ENCODE measurements around the gene RGS3.
A peak's percentile ranks its signal among the peaks of the same experiment; 100 is the strongest.

The RGS3 gene

DNA sequence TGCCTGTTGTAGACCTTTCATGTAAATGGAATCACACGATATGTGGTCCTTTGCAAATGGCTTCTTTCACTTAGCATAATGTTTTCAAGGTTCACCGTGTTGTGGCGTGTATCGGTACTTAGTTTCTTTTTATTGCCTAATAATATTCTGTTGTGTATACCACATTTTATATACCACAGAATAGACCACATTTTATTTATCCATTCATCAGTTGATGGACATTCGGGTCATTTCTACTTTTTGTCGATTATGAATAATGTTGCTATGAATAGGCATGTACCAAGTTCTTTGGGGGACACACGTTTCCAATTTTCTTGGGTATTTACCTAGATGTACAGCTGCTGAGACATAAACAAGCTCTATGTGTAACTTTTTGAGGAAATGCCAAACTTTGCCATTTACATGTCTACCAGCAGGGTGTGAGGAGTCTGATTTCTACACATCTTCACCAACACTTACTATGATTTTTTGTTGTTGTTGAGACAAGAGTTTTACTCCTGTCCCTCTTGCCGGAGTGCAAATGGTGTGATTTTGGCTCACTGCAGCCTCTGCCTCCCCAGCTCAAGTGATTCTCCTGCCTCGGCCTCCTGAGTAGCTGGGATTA lies 144.7 kb downstream of the RGS3 start:
- DNase-seq: no peak

DNA sequence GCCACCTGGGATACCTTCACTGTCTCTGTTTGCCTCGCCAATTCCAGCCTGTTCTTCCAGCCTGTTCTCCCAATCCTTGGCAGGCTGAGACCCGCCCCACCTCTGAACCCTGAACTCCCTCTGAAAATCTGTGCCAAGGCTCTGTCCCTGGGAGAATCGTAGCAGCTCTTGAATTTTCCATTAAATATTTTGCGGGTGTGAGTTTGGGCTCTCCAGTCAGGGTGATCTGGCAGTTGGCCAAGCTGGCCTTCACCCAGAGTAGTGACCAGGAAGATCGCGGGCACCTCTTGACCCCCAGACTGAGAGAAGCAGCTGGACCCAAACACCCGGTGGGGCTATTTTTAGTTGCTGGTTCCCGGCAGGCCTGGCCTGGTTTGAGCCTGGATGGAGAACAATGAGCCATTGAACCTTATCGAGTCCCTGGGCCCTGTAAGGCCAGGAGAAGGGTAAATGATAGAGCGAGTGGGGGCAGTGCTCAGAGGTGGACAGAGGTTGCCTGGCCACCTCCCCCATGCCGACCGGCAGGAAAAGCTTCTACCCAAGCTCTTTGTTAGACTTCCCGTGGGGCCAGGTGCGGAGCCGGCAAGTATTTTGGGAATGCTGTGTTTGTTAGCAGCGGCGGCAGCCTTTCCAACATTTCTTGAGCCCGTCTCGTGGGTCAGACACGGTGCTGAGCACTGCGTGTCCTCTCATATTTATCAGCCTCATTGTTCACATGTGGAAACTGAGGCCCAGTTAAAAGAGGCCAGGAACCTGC lies 146.2 kb downstream of the RGS3 start:
- peak; percentile 9 for DNase-seq

DNA sequence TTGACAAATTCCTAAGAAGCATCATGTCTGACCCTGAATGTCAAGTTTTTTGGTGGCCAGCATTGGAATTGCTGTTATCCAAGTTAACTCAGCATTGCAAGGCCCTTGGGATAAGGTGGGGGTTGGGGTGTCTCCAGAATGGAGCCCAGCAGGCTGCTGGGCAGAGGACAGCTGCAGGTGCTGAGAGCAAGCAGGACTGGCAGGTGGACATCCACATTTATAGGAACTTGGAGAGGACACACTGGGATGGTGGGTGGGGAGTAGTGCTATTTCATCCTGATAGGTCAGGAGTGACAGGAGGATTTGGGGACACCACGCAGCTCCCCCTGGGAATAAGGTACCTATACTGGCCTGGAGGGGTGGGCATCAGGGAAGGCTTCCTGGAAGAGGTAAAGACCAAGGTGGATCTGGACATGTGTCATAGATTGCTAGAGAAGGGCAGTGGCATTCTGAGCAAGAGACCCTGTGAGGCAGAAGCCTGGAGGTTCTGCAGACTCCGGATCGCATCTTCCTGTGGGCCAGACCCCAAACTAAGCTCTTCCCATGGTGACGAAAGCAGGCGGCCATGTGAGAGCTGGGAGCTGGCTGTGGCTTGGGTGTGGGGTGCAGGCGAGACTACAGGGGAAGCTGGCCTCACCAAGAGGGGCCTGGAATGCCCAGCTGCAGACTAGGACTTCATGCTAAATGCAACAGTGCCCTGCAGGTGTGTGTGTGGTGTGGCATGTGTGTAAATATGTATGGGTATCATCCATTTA lies 148.1 kb downstream of the RGS3 start:
- peak; percentile 11 for DNase-seq

DNA sequence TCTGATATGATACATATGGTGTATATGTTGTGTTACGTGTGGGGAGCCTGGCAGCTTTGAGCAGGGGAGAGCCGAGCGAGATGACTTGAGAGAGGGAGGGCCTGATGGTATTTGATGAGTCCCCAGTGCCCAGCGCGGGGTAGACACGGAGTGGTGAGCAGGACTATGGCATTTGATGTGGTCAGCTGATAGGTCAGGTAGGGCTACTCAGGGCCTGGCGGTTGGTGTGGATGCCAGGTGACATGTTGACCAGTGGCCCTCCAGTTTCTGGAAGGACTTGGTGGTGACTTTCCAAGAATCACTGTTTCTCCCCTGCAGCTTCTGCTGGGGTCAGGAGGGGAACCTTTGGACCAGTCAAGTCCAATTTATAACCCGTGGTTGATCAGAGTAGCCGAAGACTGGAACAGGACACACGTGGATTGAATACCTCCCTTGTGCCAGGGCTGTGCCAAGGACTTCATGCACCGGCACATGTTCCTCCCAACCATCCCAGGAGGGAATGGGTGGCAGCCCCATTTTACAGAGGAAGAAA lies 148.8 kb downstream of the RGS3 start:
- DNase-seq: peak; percentile 7

DNA sequence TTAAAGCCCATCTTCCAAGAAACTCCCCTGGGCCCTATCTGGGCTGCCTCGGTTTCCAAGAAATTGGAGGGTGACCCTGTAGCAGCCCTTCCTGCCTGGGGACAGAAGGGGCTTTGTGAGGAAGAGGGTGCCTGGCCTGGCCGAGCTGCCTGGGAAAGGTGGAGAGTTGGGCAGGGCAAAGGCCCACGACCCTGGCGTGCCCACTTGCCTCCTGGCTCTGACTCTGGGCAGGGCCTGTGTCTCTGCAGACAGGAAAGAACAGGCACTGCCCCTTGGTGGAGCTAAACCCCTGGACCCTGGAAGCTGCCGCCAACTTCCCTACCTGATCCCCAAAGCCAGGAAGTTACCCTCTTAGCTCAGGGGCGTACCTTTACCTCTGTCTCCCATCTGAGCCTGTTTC lies 149.3 kb downstream of the RGS3 start:
- peak; percentile 10 for DNase-seq

DNA sequence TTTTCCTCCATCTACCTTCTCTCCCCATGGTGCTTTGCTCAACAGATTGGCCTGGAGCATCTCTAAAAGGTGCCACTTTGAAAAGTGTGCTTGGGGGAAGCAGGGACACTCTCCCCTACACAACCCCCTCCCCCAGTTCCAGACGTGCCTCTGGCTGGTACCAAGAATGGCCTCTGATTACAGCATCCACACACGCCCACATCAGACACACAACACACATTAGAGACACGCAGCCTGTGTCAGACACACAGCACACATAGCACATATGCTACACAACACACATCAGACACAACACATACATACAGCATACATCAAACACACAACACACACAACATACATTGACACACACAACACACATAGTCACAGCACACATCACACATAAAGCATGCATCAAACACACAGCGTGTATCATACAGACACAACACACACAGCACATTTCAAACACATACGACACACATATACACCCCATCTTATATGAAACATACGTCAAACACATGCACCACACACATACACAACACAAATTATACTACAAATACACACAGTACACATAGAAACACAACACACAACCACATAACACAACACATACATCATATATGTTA lies 150.4 kb downstream of the RGS3 start:
- no peak for DNase-seq

DNA sequence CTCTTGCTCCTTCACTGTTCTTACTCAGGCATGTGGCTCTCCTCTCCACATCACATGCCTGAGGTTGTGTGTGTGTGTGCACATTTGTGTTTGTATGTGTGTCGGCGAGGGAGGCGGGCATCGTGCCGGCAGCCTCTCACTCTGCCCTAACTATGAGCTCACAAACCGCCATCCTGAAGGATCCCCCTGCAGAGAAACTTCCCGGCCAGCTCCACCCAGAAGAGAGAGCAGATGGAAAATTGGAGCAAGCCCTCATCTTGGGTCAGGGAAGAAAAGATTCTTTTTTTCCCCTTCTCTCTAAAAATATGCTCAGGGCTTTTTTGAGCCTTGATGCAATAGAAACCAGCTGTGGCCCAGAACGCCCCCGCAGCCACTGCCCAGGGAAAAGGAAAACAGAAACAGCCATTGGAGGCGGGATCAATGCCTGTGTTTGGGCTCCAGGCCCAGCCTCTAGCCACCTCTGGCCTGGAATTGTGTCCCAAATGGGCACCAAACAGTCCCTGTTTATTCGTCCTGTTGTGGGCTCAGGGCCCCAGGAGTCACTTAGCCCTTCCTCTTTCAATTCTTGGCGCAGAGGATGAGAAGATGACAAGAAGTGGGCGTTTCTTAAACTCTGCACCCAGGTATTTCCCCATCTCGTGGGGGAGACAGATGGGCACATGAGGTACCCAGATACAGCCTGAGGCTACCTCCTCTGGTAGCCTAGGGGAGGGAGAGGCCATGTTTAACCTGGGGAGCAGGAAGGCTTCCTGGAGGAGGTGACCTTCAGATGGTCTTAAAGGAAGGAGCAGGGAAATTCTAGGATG lies 151.5 kb downstream of the RGS3 start:
- no peak for DNase-seq

DNA sequence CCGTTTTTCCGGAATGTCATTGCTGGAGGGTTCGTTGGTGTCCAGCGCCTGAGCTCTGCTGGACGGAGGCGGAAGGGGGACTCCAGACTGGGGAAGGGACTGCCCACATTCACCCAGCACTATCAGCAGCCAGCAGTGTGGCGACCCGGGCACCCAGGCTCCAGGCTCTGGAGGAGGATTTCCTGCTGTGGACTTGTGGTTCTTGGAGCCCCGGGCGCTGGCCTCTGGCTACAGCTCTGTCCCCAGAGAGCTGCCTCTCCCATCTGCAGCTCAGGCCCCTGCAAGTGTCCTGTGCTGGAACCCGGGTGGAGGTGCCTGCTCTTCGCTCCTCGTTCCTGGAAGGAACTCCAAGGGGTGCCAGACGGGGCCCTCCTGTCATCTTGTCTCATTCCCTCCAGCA lies 152.6 kb downstream of the RGS3 start:
- DNase-seq: peak; percentile 9

DNA sequence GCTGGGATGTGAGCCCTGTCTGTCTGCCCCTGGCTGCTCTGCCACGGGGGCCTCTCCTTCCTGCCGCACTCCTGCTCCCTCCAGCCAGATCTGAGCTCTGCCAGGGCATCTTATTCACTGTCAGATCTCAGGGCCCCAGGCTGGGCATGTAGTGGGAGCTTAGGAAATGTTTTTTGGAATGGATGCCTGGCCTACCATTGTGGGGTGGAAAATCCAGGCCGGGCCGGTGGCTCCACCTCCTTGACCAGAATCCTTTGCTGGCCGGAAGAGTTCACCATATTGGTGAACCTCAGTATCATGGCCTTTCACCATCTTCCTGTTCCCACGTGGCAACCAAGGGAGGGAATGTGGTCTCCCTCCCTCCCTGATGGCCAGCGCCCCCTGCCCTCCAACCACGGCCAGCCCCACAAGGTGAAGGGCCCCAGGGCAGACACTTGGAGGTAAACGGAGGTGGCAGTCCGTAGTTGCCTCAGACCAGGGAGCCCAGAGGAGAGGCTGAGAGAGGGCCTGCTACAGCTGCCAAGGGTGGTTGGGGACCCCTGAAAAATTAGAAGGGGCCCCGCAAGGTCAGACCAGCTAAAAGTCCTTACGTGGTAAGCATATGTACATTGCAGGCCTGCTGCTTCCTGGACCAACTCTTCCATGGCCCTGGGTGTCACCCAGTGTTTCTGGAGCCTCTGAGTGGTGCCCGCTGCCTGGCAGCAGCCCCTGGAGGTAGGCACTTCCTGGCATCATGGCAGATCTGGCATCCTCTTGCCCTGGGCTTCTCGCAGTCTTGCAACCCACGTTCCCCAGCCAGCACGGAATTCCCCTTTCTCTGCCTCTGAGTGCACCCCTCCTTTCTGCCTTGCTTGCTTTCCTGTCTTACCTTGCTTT lies 153.3 kb downstream of the RGS3 start:
- DNase-seq: no peak

DNA sequence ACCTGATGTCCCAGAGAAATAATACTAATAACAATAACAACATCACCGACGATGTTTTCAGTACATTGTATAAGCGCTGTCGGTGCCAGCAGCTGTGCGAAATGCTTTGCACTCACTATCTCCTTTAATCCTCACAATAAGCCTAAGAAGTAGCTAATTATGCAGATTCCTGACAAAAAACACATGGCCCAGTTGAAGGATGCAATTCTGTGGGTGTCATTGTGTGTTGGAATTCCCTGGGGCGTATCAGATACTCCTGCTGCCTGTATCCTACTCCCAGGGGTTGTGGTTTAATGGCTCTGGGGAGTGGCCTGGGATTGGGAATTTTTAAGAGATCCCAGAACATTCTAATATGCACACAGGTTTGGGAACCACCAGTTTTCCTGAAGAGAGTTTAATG lies 154.0 kb downstream of the RGS3 start:
- no peak for DNase-seq

DNA sequence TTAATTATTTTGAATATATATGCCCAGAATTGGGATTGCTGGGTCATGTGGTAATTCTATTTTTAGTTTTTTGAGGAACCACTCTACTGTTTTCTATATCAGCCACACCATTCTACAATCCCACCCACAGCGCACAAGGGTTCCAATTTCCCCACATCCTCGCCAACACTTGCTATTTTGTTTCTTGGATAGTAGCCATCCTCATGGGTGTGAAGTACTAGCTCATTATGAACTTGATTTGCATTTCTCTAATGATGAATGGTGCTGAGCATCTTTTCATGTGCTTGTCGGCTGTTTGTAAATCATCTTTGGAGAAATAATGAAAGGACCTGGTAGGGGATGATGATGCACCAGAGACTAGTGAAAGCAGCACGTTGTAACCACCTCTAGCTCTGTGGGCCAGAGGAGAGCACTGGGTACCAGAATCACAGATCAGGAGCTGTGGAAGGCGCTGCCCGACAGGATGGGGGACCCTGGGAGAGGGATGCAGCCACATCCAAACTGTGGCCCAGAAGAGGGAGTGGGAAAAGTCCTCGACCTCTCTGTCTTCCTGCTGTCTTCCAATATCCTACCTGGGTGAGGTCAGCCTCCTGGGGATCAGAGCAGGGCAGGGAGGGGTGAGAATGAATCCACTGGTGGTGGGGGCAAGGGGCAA lies 155.4 kb downstream of the RGS3 start:
- no peak for DNase-seq

DNA sequence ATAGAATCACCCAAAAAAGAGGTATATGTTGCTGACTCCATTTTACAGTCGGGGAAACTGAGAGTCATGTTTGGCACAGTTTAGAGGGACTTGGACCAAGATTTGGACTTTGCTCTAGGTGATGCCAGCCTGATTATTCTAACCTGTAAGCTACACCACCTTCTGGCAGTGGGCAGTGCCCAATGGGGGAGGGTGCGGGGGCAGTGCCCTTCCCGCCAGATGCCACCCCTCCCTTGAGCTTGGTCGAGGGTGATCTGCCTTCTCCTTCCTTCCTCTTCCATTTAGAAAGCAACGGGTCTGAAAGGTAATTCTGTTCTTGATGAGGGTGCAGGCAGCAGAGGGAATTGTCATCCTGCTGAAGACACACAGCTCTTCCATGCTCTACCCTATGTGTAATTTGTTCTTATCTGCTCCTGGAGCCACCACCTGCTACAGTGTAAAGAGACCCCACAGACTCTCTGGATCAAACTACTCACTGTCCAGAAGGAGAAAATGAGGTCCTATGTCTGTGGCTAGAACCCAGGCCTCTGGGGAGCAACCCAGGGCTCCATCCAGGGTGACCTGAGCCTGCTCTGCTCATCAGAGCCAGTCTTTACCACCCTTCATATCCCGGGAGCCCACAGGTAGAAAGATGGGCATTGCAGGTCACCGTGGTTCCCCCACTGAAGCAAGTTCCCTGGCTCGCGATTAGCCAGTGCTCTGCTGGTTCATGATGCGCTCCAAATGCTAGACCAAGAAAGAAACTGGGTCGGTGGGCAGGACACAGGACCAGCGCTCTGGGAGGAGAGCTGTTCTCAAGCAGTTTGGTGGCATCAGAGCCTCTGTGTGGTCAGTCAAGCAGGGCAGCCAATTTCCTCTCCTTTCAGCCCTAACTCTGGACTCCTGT lies 156.2 kb downstream of the RGS3 start:
- DNase-seq: no peak

DNA sequence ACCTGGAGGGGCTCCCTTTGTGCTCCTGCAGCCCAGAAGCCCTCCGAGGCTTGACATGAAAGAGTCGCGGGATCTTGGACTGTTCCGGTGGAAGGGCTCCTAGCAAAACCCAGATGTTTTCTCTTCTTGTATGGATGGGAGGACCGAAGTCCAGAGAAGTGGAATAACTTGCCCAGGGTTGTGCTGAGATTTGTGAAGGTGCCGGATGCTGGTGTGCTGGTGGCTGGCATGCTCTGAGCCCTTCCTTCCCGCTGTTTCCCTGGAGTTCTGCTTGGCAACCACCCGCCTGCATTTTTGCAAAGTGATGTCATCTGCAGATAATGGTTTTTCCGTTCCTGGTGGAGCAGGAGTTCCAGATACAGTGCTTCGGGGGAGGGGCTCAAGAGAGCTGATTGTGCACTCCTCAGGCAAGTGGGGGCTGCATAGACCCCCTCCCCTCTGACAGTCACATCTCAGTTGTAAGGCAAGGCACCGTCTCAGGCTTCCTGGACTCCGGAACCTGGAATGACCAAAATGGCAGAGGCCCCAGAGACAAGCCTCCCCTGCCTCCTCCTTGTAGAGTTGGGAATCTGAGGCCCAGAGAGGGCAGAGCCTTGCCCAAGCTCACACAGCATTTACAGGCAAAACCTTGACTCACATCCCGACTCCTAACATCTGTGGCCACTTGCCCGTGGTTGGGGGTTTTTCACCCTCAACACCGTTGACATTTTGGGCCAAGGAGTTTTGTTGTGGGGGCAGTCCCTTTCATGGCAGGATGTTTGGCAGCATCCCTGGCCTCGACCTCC lies 157.0 kb downstream of the RGS3 start:
- DNase-seq: peak; percentile 11

DNA sequence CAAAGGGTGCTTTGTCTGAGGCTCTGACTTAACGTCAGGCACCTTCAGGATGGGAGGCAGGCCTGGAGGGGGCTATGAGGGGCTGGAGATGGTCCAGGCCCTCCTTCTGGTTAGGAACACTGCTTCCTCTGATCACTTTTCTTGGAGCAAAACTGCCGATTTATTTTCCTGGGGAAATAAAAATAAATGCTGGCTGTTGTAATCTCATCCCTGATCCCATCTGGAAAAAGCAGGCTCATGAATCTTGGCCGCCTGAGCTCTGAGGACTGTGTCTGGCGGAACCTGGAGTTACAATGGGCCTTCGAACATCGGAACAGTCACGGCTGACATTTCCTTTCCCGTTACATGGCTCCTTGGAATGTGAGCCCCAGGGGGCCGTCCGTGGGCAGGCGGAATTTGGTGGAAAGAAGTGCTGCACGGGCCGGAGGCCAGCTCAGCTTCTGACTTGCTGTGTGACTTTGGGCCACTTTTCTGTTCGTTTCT lies 157.8 kb downstream of the RGS3 start:
- no peak for DNase-seq

DNA sequence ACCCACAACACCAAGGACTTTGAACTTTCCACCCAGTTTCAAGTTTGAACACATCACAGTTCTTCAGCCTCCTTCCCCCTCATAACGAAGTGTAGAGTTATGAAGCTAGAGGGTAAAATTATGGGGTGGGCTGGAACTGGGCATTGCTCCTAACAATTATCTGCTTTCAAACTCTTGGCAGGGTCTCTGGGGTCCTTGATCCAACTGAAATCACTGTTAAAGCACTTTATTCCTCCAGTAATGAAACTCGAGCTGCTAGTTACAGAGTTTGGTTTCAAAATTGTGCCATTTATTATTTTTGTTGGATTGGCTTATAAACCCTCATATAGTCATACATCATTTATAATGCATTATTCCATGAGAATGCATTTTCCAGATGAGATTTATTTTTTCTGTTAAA lies 158.5 kb downstream of the RGS3 start:
- no peak for DNase-seq

DNA sequence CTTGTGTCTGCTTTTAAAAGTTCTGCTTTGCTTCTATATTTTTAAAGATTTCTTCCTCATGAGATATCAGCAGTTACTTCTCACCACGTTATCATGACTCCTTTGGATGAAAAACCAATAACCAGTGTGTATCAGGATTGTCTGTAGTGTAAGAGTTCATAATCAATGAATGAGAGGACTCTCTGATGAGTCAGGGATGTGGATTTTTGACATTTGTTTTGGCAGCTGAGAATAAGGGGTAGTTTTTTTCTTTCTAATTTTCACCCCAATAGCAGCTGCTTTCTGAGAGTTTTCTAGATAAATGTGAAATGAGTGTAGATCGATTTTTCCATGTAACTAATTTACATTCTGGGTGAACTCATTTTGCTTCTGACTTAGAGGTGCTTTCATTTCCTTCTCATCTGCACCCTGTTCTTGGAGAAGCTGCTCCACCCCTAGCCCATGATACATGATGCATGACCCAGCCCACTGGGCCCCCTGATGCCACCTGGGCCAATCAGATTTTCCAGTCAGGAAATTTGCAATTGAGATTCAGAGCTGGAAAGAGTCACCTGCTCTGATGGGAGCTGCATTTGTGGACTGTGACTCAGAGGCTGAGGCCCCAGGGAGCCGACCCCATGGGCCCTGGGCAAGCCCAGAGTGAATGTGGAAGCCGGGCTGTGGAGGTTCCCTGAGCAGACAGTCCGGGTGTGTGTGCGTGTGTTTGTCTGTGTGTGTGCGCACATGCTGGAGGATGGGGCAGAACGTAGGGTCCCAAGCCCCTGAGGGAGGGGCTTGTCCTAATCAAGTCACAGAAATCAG lies 159.3 kb downstream of the RGS3 start:
- no peak for DNase-seq

DNA sequence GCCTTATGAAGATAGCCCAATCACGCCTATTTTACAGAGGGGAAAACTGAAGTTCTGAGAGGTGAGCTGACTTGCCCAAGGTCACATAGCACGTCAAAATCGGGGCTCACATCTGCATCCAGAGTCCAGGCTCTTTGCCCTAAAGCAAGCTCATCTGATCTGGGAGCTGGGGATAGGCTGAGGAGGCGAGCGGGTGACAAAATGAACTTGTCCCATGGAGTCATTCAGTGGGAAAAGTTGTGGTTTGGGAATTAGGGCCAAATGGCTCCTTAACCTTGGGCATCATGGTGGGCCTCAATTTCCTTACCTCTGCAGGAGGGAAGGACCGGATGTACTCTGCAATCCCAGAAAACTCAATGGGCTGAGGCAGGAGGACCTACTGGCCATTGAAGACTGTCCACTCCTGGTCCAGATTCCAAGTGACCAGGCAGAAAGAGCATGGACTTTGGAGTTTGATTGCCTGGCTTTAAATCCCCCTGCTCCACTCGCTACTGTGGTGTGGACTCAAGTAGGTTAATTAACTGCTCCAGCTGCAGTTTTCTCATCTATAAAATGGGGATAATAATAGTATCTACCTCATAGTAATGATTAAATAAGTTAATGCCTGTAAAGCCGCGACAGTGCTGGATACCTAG lies 160.4 kb downstream of the RGS3 start:
- DNase-seq: no peak

DNA sequence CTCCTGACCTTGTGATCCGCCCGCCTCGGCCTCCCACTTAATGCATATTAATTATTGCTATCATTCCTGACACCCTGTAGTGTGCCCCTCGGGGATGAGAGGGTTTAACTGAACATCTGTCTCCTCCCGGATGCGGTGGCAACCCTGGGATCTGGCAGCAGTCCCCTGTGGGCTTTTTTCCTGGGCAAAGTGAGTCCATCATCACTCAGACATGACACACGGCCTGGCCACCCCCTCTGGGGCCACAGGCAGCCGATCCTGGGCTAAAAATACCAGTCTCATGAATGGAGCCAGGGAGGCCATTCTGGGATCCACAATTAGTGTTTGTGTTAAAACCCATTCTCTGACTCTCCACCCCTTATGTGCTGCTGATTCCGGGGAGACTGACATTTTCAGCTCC lies 161.2 kb downstream of the RGS3 start:
- DNase-seq: no peak

Data from activated T-cell treated with anti-CD3 and anti-CD28 coated beads, Interleukin-2, amount 50 U/mL, for 1 hour (primary cell).